Smooth muscle cell (in vitro differentiated cells): Measurements from ENCODE around the gene ATP8A2. TPM values are rescaled to one million over a fixed set of nuclear protein-coding genes. Genes with fewer than 3 reads are reported as not detected.

Experiments used
- DNase-seq: peaks from one replicate; lab custom pipeline; 2025; ENCODE audit not compliant: unreplicated experiment; lab: John Stamatoyannopoulos, UW
- H2AFZ ChIP-seq: fragments of 200-600 bp; sonication (generic); 2 replicates; pipeline ENCODE4 v1.6.0; 2016; ENCODE audit warnings: antibody characterized with exemption, low read depth, mild to moderate bottlenecking
- H3F3A ChIP-seq: fragments of 200-600 bp; sonication (generic); 2 replicates; pipeline ENCODE4 v1.6.0; 2017; ENCODE audit warnings: antibody characterized with exemption, low read depth
- H3K27ac ChIP-seq: fragments of 200-600 bp; sonication (generic); 2 replicates; pipeline ENCODE4 v1.5.1; 2016; ENCODE audit warnings: low read depth, mild to moderate bottlenecking
- H3K27me3 ChIP-seq: fragments of 200-600 bp; sonication (generic); 2 replicates; pipeline ENCODE4 v1.6.1; 2016; ENCODE audit warnings: low read depth, mild to moderate bottlenecking
- H3K36me3 ChIP-seq: fragments of 200-600 bp; sonication (generic); 2 replicates; pipeline ENCODE4 v1.5.1; 2016; ENCODE audit warnings: low read depth
- H3K4me1 ChIP-seq: fragments of 200-600 bp; sonication (generic); 2 replicates; pipeline ENCODE4 v1.5.1; 2016; ENCODE audit warnings: low read depth
- H3K4me2 ChIP-seq: fragments of 200-600 bp; sonication (generic); 2 replicates; pipeline ENCODE4 v1.6.0; 2016; ENCODE audit warnings: mild to moderate bottlenecking
- H3K4me3 ChIP-seq: fragments of 200-600 bp; sonication (generic); 2 replicates; pipeline ENCODE4 v1.5.1; 2016; ENCODE audit warnings: mild to moderate bottlenecking
- H3K79me2 ChIP-seq: fragments of 200-600 bp; sonication (generic); 2 replicates; pipeline ENCODE4 v1.6.0; 2016; ENCODE audit warnings: low read depth, mild to moderate bottlenecking
- H3K9ac ChIP-seq: fragments of 200-600 bp; sonication (generic); 2 replicates; pipeline ENCODE4 v1.6.0; 2016; ENCODE audit warnings: low read depth
- H3K9me3 ChIP-seq: fragments of 200-600 bp; sonication (generic); replicated peaks from 2 replicates; pipeline ENCODE4 v1.5.1; 2016; ENCODE audit warnings: low read depth
- H4K20me1 ChIP-seq: fragments of 200-600 bp; sonication (generic); 2 replicates; pipeline ENCODE4 v1.6.0; 2016; ENCODE audit warnings: low read depth
- CTCF ChIP-seq: fragments of 200-600 bp; sonication (generic); IDR thresholded peaks from 2 replicates; pipeline ENCODE4 v1.5.1; 2017; ENCODE audit warnings: borderline replicate concordance, mild to moderate bottlenecking, antibody characterized with exemption; ENCODE audit not compliant: insufficient read depth, poor library complexity, severe bottlenecking
- WGBS: methylation state at CpG from one replicate; pipeline ENCODE4 v1.1.7; 2016; ENCODE audit warnings: low lambda C conversion rate; 5-methylcytosine and 5-hydroxymethylcytosine counted together
- polyA plus RNA-seq: library from polyadenylated mRNA; unstranded; fragments of >200 nt; fragmentation: Nextera tagmentation; extraction: Ambion mirVana; gene quantifications from 2 replicates; pipeline ENCODE4 v1.2.1, GENCODE V29; 2016
- total RNA-seq: library from RNA; depleted of rRNA; stranded (reverse); fragments of >200 nt; gene quantifications from 2 replicates; pipeline ENCODE4 v1.2.3, GENCODE V29; 2014

Gene ATP8A2
- total and polyA plus RNA-seq, 2 experiments from 2014 or later, result under 0.01 to 0.06 TPM

GRCh38 chr13:25701304-25701703 is 329.5 kb downstream of the ATP8A2 start:
- 87% methylated on average over 4 of the region's 4 CpGs for WGBS
- no peaks in the 10 kb centered on the region for H4K20me1 ChIP-seq

GRCh38 chr13:25702386-25702785 is 330.6 kb downstream of the ATP8A2 start:
- no peaks in the 10 kb centered on the region for H3K36me3 ChIP-seq
- no peaks in the 10 kb centered on the region for H3F3A ChIP-seq
- H3K4me2 ChIP-seq, result no peak overlapping the region
- H3K4me3 ChIP-seq, result no peak overlapping the region
- no peak for DNase-seq
- WGBS, result 85% methylated on average over 2 of the region's 2 CpGs
- H2AFZ ChIP-seq, result no peak overlapping the region
- no peaks in the 10 kb centered on the region for H3K4me1 ChIP-seq
- H4K20me1 ChIP-seq, result no peaks in the 10 kb centered on the region
- no peaks in the 10 kb centered on the region for H3K27me3 ChIP-seq
- H3K79me2 ChIP-seq, result no peaks in the 10 kb centered on the region
- H3K27ac ChIP-seq, result no peak overlapping the region
- TF ChIP-seq CTCF, result no peak
- H3K9me3 ChIP-seq, result no peaks in the 10 kb centered on the region
- H3K9ac ChIP-seq, result no peak overlapping the region

More at GRCh38 chr13:25701304-25701703, 329.5 kb downstream of the ATP8A2 start:
- Histone ChIP-seq H3K4me1 (no peaks in the 10 kb centered on the region), H3K79me2 (no peaks in the 10 kb centered on the region), H3K36me3 (no peaks in the 10 kb centered on the region), H3F3A (no peaks in the 10 kb centered on the region), H2AFZ (no peak overlapping the region), H3K4me3 (no peak overlapping the region), H3K9me3 (no peaks in the 10 kb centered on the region), H3K27me3 (no peaks in the 10 kb centered on the region), H3K4me2 (no peak overlapping the region), H3K27ac (no peak overlapping the region), H3K9ac (no peak overlapping the region)
- no peak for DNase-seq
- TF ChIP-seq CTCF, result no peak

- Histone ChIP-seq H2AFZ (no peak overlapping the region), H3K36me3 (no peaks in the 10 kb centered on the region), H3F3A (no peaks in the 10 kb centered on the region), H4K20me1 (no peaks in the 10 kb centered on the region), H3K79me2 (no peaks in the 10 kb centered on the region), H3K4me2 (no peak overlapping the region), H3K9ac (no peak overlapping the region), H3K4me1 (no peaks in the 10 kb centered on the region), H3K27ac (no peak overlapping the region), H3K27me3 (no peaks in the 10 kb centered on the region), H3K4me3 (no peak overlapping the region), H3K9me3 (no peaks in the 10 kb centered on the region)
- TF ChIP-seq CTCF, result no peak
- no peak for DNase-seq
- WGBS, result 75% methylated on average over 1 of the region's 1 CpG
Measured at GRCh38 chr13:25707726-25708125, 336.0 kb downstream of the ATP8A2 start.

DNA sequence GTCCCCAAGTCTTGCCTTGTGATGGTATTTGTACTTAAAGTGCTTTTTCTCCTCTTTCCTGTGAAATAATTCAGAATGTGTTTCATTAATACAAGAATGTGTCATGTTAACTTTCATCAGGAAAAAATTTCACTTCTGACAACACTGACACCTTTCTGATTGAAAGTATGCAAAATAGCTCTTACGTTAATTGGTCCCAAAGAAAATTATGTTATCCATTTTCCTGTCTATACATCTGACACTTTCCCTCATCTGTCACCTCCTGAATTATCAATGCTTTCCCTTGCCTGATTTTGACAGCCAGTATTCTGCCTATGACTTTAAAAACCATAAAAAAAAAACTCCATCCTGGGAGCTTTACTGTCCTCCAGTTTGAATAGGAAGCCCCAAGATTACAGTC is 336.5 kb downstream of the ATP8A2 start:
- H3K9ac ChIP-seq, result no peak overlapping the region
- H3K4me2 ChIP-seq, result no peak overlapping the region
- H3K9me3 ChIP-seq, result no peaks in the 10 kb centered on the region
- no peak for TF ChIP-seq CTCF
- no peaks in the 10 kb centered on the region for H3K27me3 ChIP-seq
- H2AFZ ChIP-seq, result no peak overlapping the region
- H3K27ac ChIP-seq, result no peak overlapping the region
- no peaks in the 10 kb centered on the region for H3K79me2 ChIP-seq
- WGBS, result 89% methylated on average over 1 of the region's 1 CpG
- no peaks in the 10 kb centered on the region for H4K20me1 ChIP-seq
- H3K36me3 ChIP-seq, result no peaks in the 10 kb centered on the region
- H3F3A ChIP-seq, result no peaks in the 10 kb centered on the region
- no peak for DNase-seq
- no peak overlapping the region for H3K4me3 ChIP-seq
- H3K4me1 ChIP-seq, result no peaks in the 10 kb centered on the region
